GM23338 (cell line): Measurements from ENCODE around the gene CDC14B.

Experiments
- EZH2 ChIP-seq: fragments of 200-600 bp; sonication (generic); IDR thresholded peaks from one replicate; pipeline ENCODE4 v1.8.0; 2017; ENCODE audit warnings: antibody characterized with exemption, mild to moderate bottlenecking, low read depth; ENCODE audit not compliant: unreplicated experiment
- TF ChIP-seq, protein P1 (sequence below), 2 experiments: fragments of 200-600 bp in 1 of 2; sonication (generic) in 1 of 2; conservative IDR thresholded peaks; 2 replicates each; pipeline versions ENCODE4 v1.5.1 to v1.6.1; 2016 to 2017; ENCODE audit warnings: antibody characterized with exemption in 2 of 2, low read depth in 2 of 2, mild to moderate bottlenecking in 2 of 2, moderate library complexity in 1 of 2

DNA sequence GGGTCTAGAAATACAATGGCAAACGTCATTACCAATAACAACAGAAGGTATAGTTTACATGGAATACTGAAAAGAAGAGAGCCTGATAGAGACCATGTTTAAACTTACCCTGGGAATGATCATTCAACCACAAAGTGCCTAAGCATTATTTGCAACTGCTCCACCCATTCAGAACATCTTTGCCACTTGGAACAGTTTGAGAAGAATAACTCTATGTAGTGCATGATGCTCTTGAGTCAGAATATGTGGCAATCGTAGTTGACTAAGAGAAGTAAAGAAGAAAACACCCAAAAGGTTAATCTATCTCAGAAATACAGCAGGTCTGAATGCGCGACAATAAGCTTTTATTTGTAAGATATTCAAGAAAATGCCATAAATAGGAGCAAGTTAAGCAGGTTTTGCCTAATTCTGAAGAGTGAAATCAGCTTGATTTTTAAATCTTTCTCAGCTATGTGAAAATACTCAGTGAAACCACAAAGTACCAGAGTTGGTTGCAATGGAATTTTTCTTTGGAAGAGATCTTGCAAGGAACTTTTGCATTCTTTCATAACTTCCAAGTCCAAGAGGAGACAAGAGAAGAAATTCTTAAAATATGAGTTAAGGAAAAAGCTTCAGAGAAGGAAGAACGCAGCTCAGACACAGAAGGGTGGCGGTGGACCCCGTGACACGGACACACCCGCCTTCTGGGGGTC is 105.4 kb downstream of the CDC14B start:
- TF ChIP-seq, protein P1, sequence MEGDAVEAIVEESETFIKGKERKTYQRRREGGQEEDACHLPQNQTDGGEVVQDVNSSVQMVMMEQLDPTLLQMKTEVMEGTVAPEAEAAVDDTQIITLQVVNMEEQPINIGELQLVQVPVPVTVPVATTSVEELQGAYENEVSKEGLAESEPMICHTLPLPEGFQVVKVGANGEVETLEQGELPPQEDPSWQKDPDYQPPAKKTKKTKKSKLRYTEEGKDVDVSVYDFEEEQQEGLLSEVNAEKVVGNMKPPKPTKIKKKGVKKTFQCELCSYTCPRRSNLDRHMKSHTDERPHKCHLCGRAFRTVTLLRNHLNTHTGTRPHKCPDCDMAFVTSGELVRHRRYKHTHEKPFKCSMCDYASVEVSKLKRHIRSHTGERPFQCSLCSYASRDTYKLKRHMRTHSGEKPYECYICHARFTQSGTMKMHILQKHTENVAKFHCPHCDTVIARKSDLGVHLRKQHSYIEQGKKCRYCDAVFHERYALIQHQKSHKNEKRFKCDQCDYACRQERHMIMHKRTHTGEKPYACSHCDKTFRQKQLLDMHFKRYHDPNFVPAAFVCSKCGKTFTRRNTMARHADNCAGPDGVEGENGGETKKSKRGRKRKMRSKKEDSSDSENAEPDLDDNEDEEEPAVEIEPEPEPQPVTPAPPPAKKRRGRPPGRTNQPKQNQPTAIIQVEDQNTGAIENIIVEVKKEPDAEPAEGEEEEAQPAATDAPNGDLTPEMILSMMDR (conservative IDR thresholded peaks at IDR 0.05; ENCODE audit: low read depth in 2 of 2), result no peak
- no peak for TF ChIP-seq EZH2
